ENCODE results near the gene DCBLD1.

DCBLD1 gene

GRCh38 chr6:117568831-117569410 is 86.4 kb downstream of the DCBLD1 start:
- TF ChIP-seq POLR2A (IDR thresholded peaks at IDR 0.05; ENCODE audit: extremely low read depth, insufficient read length) = no peak
- TF ChIP-seq MYC (IDR thresholded peaks at IDR 0.05; ENCODE audit: low read depth, low read length) = no peak
- TF ChIP-seq MAX (IDR thresholded peaks at IDR 0.05; ENCODE audit: low read depth, low read length) = no peak
- no peak for TF ChIP-seq CTCF (IDR thresholded peaks at IDR 0.05; ENCODE audit: low read depth, low read length)
- DNase-seq (ENCODE audit: low read depth) = no peak
- H3K4me3 ChIP-seq (ENCODE audit: low read depth, low read length) = no peak overlapping the region

- TF ChIP-seq MYC (IDR thresholded peaks at IDR 0.05; ENCODE audit: low read depth, low read length) = no peak
- no peak for TF ChIP-seq POLR2A (IDR thresholded peaks at IDR 0.05; ENCODE audit: extremely low read depth, insufficient read length)
- no peak for TF ChIP-seq CTCF (IDR thresholded peaks at IDR 0.05; ENCODE audit: low read depth, low read length)
- TF ChIP-seq MAX (IDR thresholded peaks at IDR 0.05; ENCODE audit: low read depth, low read length) = no peak
- no peak for DNase-seq (ENCODE audit: low read depth)
- H3K4me3 ChIP-seq (ENCODE audit: low read depth, low read length) = no peak overlapping the region
These were observed 90.7 kb downstream of the DCBLD1 start for GRCh38 chr6:117573006-117573680.

GRCh38 chr6:117574198-117574597 is 91.7 kb downstream of the DCBLD1 start:
- DNase-seq (ENCODE audit: low read depth) = no peak
- TF ChIP-seq MYC (IDR thresholded peaks at IDR 0.05; ENCODE audit: low read depth, low read length) = no peak
- no peak for TF ChIP-seq POLR2A (IDR thresholded peaks at IDR 0.05; ENCODE audit: extremely low read depth, insufficient read length)
- TF ChIP-seq MAX (IDR thresholded peaks at IDR 0.05; ENCODE audit: low read depth, low read length) = no peak
- no peak for TF ChIP-seq CTCF (IDR thresholded peaks at IDR 0.05; ENCODE audit: low read depth, low read length)
- no peak overlapping the region for H3K4me3 ChIP-seq (ENCODE audit: low read depth, low read length)

GRCh38 chr6:117585647-117586046 is 103.2 kb downstream of the DCBLD1 start:
- TF ChIP-seq CTCF (IDR thresholded peaks at IDR 0.05; ENCODE audit: low read depth, low read length) = no peak
- TF ChIP-seq MAX (IDR thresholded peaks at IDR 0.05; ENCODE audit: low read depth, low read length) = no peak
- TF ChIP-seq POLR2A (IDR thresholded peaks at IDR 0.05; ENCODE audit: extremely low read depth, insufficient read length) = no peak
- no peak for TF ChIP-seq MYC (IDR thresholded peaks at IDR 0.05; ENCODE audit: low read depth, low read length)
- H3K4me3 ChIP-seq (ENCODE audit: low read depth, low read length) = no peak overlapping the region
- DNase-seq (ENCODE audit: low read depth) = no peak

GRCh38 chr6:117590447-117590846 is 108.0 kb downstream of the DCBLD1 start:
- no peak for DNase-seq (ENCODE audit: low read depth)
- H3K4me3 ChIP-seq (ENCODE audit: low read depth, low read length) = no peak overlapping the region
- TF ChIP-seq CTCF (IDR thresholded peaks at IDR 0.05; ENCODE audit: low read depth, low read length) = no peak
- no peak for TF ChIP-seq MAX (IDR thresholded peaks at IDR 0.05; ENCODE audit: low read depth, low read length)
- TF ChIP-seq MYC (IDR thresholded peaks at IDR 0.05; ENCODE audit: low read depth, low read length) = no peak
- TF ChIP-seq POLR2A (IDR thresholded peaks at IDR 0.05; ENCODE audit: extremely low read depth, insufficient read length) = no peak
